Smooth muscle cell of the brain vasculature (primary cell): ENCODE data around the gene TMEM175.
"Not testable (repeated sequence)": the region's sequence is repeated elsewhere in the genome, so short reads cannot be mapped to it uniquely, and the experiment has no call there.

ENCODE experiments used
- DNase-seq: peaks from one replicate; pipeline ENCODE4 v3.0.0-alpha.2; 2012; ENCODE audit warnings: low read depth, low spot score

The TMEM175 gene

GRCh38 chr4:970046-970745 is 37.9 kb downstream of the TMEM175 start:
- no peak for DNase-seq

- no peak for DNase-seq
These were observed 38.7 kb downstream of the TMEM175 start for GRCh38 chr4:970854-971520.

GRCh38 chr4:971666-972500 is 39.6 kb downstream of the TMEM175 start:
- no peak for DNase-seq

- no peak for DNase-seq
These were observed 40.6 kb downstream of the TMEM175 start for GRCh38 chr4:972651-973424.

- peak; percentile 41 for DNase-seq
These were observed 41.5 kb downstream of the TMEM175 start, which contains the start of gene DGKQ for GRCh38 chr4:973431-974397. TSS of gene DGKQ (minus strand) at chr4:973569. CDS start at chr4:973482, 87 bp downstream.

- DNase-seq, result no peak
These were observed 42.4 kb downstream of the TMEM175 start for GRCh38 chr4:974668-975067.

- DNase-seq, result not testable (repeated sequence)
These were observed 43.8 kb downstream of the TMEM175 start for GRCh38 chr4:976016-976415.

GRCh38 chr4:978957-979701 is 46.9 kb downstream of the TMEM175 start:
- no peak for DNase-seq

- no peak for DNase-seq
These were observed 50.0 kb downstream of the TMEM175 start for GRCh38 chr4:982291-982690.

GRCh38 chr4:982814-983213 is 50.6 kb downstream of the TMEM175 start:
- DNase-seq, result no peak

- DNase-seq, result no peak
These were observed 52.2 kb downstream of the TMEM175 start for GRCh38 chr4:984336-985054.

- no peak for DNase-seq
These were observed 53.0 kb downstream of the TMEM175 start for GRCh38 chr4:985123-985830.

GRCh38 chr4:986428-986878 is 54.2 kb downstream of the TMEM175 start:
- no peak for DNase-seq

- no peak for DNase-seq
These were observed 54.8 kb downstream of the TMEM175 start, which contains the start of gene IDUA for GRCh38 chr4:986879-987623. TSS of gene IDUA (plus strand) at chr4:987044. CDS start at chr4:987085, 41 bp downstream.

- no peak for DNase-seq
These were observed 55.6 kb downstream of the TMEM175 start for GRCh38 chr4:987624-988513.
